NCI-H510A treated with DMSO at 0.1 percent for 48 hours (cell line): Measurements from ENCODE around the gene APH1B.

ENCODE experiments used
- DNase-seq: peaks from one replicate; lab custom pipeline; 2025; lab: John Stamatoyannopoulos, UW

Gene APH1B

GRCh38 chr15:63353261-63353660 lies 75.9 kb downstream of the APH1B start:
- DNase-seq: no peak

- no peak for DNase-seq
Observed at GRCh38 chr15:63353887-63354286, 76.5 kb downstream of the APH1B start.

- DNase-seq: peak; percentile 12
Observed at GRCh38 chr15:63354821-63355650, 77.6 kb downstream of the APH1B start.

- no peak for DNase-seq
Observed at GRCh38 chr15:63357061-63357460, 79.7 kb downstream of the APH1B start.

GRCh38 chr15:63357731-63358130 lies 80.3 kb downstream of the APH1B start:
- DNase-seq: no peak

GRCh38 chr15:63358241-63359029 lies 81.0 kb downstream of the APH1B start:
- no peak for DNase-seq
